Mesothelial cell of epicardium (in vitro differentiated cells): ENCODE results near the gene ISCU. TPM values are rescaled to one million over a fixed set of nuclear protein-coding genes. Genes with fewer than 3 reads are reported as not detected.

Source experiments
- DNase-seq, 2 experiments: peaks; one replicate each; pipeline ENCODE4 v3.0.0; 2021; ENCODE audit warnings: low spot score in 2 of 2; ENCODE audit not compliant: unreplicated experiment in 2 of 2
- H3K27ac Mint-ChIP-seq: 2 replicates; pipeline ENCODE4 v1.8.0; 2021; ENCODE audit warnings: mixed read lengths
- H3K27me3 Mint-ChIP-seq: 2 replicates; pipeline ENCODE4 v1.8.0; 2021; ENCODE audit warnings: low read depth, mixed read lengths
- H3K36me3 Mint-ChIP-seq: 2 replicates; pipeline ENCODE4 v1.8.0; 2021; ENCODE audit warnings: mixed read lengths
- H3K4me1 Mint-ChIP-seq: 2 replicates; pipeline ENCODE4 v1.8.0; 2021; ENCODE audit warnings: mixed read lengths
- H3K4me3 Mint-ChIP-seq: 2 replicates; pipeline ENCODE4 v1.8.0; 2021; ENCODE audit warnings: mild to moderate bottlenecking, moderate library complexity, mixed read lengths
- H3K9me3 Mint-ChIP-seq: 2 replicates; pipeline ENCODE4 v1.8.0; 2021; ENCODE audit warnings: mixed read lengths
- total RNA-seq: library from RNA; stranded (reverse); gene quantifications from 3 replicates; pipeline ENCODE4 v1.2.1, GENCODE V29; 2021
- TF ChIP-seq, protein P1 (sequence below): fragments of 200-600 bp; sonication (generic); IDR thresholded peaks from one replicate; pipeline ENCODE4 v1.5.0; 2021; ENCODE audit warnings: antibody characterized with exemption; ENCODE audit not compliant: unreplicated experiment

The ISCU gene
- total RNA-seq, 1 donor from 2014 or later: 64.9 TPM

DNA sequence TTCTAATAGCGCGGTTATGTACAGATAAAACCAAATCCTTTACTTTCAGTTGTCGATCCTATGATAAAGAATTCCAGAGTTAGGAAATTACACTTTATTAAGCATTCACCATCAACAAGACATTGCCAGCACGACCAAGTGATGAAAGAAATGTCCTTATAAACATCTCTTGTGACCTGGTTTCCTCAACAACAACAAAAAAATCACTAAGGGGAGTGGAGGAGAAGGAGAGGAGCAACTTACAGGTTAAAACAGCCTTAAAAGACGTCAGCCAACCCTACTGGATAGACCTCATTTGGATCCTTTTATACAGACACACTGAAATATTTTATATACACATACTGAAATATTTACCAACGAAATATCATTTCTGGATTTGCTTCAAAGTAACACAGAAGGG is 24.2 kb upstream of the ISCU start:
- no peak for DNase-seq
- TF ChIP-seq, protein P1, sequence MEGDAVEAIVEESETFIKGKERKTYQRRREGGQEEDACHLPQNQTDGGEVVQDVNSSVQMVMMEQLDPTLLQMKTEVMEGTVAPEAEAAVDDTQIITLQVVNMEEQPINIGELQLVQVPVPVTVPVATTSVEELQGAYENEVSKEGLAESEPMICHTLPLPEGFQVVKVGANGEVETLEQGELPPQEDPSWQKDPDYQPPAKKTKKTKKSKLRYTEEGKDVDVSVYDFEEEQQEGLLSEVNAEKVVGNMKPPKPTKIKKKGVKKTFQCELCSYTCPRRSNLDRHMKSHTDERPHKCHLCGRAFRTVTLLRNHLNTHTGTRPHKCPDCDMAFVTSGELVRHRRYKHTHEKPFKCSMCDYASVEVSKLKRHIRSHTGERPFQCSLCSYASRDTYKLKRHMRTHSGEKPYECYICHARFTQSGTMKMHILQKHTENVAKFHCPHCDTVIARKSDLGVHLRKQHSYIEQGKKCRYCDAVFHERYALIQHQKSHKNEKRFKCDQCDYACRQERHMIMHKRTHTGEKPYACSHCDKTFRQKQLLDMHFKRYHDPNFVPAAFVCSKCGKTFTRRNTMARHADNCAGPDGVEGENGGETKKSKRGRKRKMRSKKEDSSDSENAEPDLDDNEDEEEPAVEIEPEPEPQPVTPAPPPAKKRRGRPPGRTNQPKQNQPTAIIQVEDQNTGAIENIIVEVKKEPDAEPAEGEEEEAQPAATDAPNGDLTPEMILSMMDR: no peak
- Mint-ChIP-seq H3K27ac (no peak overlapping the region), H3K4me1 (peaks cover 3% of the 10 kb centered on the region), H3K9me3 (no peaks in the 10 kb centered on the region), H3K4me3 (no peak overlapping the region), H3K27me3 (no peaks in the 10 kb centered on the region), H3K36me3 (peaks cover 48% of the 10 kb centered on the region)

DNA sequence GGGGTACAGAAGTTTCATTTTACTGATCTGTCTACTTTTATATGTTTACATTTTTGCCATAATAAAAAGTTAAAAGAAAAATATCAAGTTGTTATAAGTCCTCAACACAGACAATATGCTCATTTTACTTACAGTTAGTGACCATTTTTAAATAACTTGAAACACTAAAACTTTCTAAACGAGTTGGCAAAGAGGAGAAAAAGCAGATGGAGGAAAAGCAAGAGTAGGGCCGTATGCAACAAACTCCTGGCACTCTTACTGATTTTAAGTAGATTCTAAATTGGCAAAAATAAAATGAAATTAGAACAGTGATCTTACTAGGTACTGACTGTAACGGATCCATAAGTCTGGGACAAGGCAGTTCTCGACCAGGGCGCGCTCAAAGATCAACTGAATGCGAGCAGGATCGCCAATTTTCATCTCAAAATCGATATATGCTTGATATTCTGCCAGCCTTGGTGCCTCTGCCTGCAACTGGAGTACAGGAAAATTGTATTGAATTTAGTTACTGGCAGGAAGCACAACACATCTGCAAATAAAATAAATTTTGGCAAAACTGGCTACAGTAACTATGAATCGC is 23.7 kb upstream of the ISCU start:
- TF ChIP-seq, protein P1: no peak
- DNase-seq: no peak
- Mint-ChIP-seq H3K27me3 (no peaks in the 10 kb centered on the region), H3K4me1 (peaks cover 3% of the 10 kb centered on the region), H3K4me3 (no peak overlapping the region), H3K9me3 (no peaks in the 10 kb centered on the region), H3K27ac (no peak overlapping the region), H3K36me3 (peaks cover 46% of the 10 kb centered on the region)

DNA sequence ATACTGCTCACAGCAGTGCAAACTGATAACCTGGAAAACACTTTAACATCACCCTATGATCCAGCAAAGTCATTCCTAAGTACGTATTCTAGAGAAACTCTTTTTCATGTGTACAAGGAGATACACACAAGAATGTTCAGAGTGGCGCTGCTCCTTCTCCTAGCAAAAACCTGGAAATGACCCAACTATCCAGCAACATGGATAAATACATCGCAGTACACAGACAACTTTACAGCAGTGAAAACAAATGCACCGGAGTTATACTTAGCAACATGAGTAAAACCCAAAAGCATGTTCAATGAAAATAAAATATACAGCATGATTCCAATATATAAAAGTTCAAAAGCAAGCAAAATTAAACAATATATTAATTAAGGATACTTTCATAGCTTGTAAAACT is 20.1 kb upstream of the ISCU start:
- Mint-ChIP-seq H3K4me3 (no peak overlapping the region), H3K36me3 (peaks cover 39% of the 10 kb centered on the region), H3K27ac (no peak overlapping the region), H3K4me1 (peaks cover 3% of the 10 kb centered on the region), H3K27me3 (no peaks in the 10 kb centered on the region), H3K9me3 (no peaks in the 10 kb centered on the region)
- no peak for DNase-seq
- TF ChIP-seq, protein P1: no peak

DNA sequence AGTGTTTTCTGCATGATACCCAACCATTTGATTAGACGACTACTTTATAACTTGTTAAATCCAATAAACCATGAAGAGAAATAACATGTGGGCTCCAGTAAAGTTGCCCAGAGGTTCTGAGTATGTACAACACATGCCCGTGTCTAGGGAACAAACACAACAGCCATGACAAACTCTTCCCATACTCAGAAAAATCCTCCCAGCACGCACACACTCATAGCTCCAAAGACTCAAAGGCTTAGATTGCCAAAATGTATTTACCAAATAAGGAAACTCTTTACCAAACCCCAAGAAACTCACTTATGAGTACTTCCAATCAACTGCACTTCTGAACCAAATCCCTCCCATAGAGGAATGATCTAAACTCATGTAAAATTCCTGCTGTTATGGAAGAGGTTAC is 18.7 kb upstream of the ISCU start:
- DNase-seq: no peak
- TF ChIP-seq, protein P1: no peak
- peaks cover 35% of the 10 kb centered on the region for H3K36me3 Mint-ChIP-seq
- H3K27me3 Mint-ChIP-seq: no peaks in the 10 kb centered on the region
- peaks cover 3% of the 10 kb centered on the region for H3K4me1 Mint-ChIP-seq
- H3K4me3 Mint-ChIP-seq: no peak overlapping the region
- H3K9me3 Mint-ChIP-seq: no peaks in the 10 kb centered on the region
- H3K27ac Mint-ChIP-seq: no peak overlapping the region

DNA sequence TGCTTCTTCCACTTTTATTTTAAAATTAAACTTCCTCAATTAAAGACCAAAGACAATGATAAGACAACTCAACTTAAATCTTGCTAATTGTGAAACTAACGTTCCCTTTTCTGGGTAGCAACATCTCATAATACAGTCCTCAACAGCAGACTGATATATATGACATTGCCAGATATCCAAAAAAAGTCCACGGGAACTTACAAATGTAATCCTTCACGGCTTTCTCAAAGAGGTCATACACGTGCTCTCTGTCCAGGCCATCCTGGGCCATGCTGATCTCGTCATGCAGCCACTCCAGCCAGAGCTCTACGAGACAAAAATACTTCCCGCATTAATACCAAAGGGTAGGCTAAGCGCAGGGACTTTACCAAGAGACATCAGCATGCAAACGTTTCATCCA is 14.7 kb upstream of the ISCU start:
- no peak overlapping the region for H3K27ac Mint-ChIP-seq
- peaks cover 25% of the 10 kb centered on the region for H3K36me3 Mint-ChIP-seq
- peaks cover 7% of the 10 kb centered on the region for H3K4me1 Mint-ChIP-seq
- DNase-seq: no peak
- H3K4me3 Mint-ChIP-seq: no peak overlapping the region
- TF ChIP-seq, protein P1: no peak
- H3K27me3 Mint-ChIP-seq: no peaks in the 10 kb centered on the region
- no peaks in the 10 kb centered on the region for H3K9me3 Mint-ChIP-seq

DNA sequence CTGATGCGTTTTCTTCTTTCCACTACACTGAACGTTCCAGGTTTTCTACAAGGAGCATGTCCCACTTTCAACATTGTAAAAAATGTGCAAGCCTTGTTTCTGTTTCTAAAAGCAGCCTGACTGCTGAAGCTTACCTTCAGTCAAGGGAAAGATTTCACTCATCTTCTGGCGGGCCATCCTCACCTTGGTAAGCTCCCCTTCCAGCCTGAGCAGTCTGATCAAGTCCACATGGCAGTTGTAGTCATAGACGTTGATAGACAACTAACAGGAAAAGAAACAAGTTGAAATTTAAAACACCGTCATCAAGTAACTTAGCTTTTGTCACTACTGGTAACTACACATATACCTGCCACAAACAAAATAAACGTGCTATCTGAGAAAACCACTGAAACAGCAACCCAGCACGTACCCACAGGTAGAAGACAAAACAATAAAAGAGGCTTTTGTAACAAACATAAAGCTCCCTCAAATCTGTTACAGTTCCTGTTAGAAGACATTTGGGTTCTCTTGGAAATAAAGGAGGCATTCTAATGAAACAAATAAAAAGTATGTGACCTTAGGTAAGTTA is 13.4 kb upstream of the ISCU start:
- Mint-ChIP-seq H3K27ac (no peak overlapping the region), H3K9me3 (no peaks in the 10 kb centered on the region), H3K4me1 (peaks cover 7% of the 10 kb centered on the region), H3K36me3 (peaks cover 20% of the 10 kb centered on the region), H3K4me3 (no peak overlapping the region), H3K27me3 (no peaks in the 10 kb centered on the region)
- no peak for DNase-seq
- TF ChIP-seq, protein P1: no peak
